HuH-7 (cell line): ENCODE results near the gene TMEM63B.
A peak's percentile ranks its signal among the peaks of the same experiment; 100 is the strongest.
"Not testable (repeated sequence)": the region's sequence is repeated elsewhere in the genome, so short reads cannot be mapped to it uniquely, and the experiment has no call there.

Experiments
- DNase-seq: peaks from one replicate; pipeline ENCODE4 v3.0.0; 2011; ENCODE audit warnings: low spot score

TMEM63B gene

DNA sequence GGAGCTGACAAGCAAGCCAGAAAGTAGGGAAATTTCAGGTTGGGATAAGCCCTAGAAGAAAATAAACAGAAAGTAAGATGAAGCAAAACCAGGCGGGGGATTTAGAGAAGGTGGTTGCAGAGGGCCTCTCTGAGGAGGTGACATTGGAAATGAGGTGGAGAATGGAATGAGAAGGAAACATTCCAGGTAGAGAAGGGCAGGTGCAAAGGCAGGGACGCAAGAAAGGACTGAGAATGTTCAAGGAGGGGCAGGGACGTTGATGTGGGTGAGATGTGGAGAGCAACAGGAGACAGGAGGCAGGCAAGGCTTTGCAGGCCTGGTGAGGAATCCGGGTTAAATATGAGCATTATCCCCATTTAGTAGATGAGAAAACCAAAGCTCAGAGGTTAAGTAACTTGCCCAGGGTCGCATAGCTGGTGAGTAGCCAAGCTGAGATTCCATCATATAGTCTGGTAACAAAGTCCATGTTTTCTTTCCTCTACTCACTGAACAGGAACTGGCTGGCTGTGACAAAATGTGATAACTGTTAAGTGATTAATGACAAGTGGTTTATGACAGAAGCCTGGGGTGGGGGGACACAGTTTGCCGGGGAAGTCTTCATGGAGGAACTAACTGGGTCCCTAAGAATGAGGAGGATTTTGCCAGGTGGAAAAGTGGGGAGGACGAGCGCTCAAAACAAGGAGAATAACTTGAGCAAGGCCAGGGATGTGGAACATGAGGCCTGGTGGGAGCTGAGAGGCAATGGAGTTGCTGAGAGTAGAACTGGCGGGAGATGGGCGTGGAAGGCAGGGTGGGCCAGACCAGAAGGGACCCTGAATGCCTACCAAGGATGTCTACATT lies 32.7 kb upstream of the TMEM63B start:
- peak; percentile 37 for DNase-seq

DNA sequence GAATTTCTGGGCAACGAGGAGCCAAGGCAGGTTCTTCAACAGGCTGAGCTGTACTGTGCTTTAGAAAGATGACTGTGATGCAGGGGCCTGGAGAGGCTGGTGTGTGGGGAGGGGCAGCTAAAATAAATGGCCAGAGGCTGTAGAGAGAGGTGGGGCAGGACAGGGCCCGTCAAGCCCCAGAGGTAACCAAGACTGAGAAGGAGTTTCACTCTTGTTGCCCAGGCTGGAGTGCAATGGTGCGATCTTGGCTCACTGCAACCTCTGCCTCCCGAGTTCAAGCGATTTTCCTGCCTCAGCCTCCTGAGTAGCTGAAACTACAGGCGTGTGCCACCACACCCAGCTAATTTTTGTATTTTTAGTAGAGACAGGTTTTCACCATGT lies 32.1 kb upstream of the TMEM63B start:
- not testable (repeated sequence) for DNase-seq

DNA sequence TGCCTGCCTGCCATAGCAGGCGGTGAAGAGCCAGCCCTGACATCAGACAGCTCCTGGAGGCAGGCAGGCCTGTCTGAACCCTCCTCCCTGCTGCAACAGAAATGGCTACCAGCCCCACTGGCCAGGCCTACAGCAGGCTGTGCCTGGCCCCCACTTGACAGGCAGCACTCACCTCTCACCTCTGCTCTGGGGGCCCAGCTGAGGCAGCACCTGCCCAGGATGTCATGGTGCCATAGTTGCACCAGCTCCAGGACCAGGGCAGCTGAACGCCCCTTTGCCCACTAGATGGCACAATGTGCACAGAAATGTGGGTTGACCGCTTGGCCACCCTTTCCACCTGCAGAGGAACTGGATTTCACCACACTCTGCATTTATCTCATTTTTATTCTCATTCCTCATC lies 30.7 kb upstream of the TMEM63B start:
- peak; percentile 61 for DNase-seq

DNA sequence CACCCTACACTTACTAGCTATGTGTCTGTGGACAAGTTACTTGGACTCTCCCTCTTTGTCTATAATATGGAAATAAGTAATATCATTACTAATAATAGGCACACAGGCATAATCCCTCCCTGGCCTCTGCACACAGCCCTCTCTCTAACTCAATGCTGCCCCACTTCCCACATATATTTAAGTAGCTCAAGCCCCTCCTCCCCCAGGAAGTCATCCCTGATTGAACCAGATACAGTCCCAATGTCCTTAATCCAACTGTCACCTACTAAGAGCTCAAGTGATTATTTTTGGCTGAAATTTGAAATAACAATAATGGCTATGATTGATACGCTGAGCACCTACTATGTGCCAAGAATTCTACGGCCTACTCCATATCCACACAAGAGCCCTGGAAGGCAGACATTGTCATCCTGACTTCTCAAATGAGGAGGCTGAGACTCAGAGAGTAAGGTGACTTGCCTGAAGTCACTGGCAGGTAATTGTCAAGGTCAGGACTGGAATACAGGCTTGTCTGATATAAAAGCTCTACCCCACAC lies 29.5 kb upstream of the TMEM63B start:
- no peak for DNase-seq

DNA sequence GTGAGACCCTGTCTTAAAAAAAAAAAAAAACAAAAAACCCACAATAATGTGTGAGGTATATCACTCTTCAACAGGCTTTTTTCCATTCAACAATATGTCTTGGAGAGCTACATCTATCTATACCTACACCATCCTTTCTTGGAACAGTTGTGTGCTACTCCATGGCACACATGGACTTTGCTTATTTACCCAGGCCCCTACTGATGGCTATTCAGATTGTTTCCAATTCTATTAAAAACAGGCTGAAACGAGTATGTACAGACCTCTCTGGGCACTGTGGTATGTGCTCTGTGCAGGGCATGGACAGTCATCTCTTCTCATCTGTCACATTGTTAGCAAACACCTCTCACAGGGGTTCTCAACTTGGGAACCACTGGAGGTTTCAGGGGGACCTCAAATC lies 28.2 kb upstream of the TMEM63B start:
- no peak for DNase-seq

DNA sequence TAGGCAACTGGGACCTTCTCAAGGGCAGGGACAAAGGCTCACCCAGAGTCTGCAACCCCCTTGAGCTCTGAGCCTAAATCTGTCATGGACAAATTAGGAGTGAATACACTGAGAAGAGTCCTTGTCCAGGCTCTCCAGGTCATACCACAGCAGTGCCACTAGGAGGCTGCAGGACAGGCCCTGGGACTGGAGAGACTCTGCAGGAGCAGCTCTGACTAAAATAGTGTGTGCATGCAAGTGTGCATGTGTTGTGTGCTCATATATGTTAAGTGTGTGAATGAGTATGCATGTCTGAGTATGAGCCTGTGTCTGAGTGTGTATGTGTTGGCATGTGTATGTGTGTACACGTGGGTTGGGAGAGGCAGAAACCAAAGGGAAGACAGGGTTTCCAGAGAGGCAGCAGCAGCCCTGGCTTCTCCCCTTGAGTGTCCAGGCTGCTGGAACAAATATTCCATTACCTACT lies 27.2 kb upstream of the TMEM63B start:
- peak; percentile 30 for DNase-seq

DNA sequence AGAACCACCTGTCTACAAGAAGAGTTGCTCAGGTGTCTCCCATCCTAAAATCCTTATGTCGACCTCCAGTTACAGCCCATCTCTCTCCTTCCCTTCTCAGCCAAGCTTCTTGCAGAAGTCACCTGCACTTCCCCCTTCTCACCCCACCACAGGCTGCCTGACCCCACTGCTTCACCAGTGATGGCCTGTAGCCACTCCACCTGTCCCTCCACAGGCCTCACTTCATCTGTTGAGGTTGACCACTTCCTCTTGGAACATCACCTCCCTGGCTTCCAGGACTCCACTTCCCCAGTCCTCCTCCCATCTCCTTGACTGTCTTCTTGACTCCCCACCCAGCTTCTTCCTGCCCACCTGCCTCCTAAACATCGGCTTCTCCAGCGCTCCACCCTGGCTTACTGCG lies 25.5 kb upstream of the TMEM63B start:
- DNase-seq = no peak

DNA sequence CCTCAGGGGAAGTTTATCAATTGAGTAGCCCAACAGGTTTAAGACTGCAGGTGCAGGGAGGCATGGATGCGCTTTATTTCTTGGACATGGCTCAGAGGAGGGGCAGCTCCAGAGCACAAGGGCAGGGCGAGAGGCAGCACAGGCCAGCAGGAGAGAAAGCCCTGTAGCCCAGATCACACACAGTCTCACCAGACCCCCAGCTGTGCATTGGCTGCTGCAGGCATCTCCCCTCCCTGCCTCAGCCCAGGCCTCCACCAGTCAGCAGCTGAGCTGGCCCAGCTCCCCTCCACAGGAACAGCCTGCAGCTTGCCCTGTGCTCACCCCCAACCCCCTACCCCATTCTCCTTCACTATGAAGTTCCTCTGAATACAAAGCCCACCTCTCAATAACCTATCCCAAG lies 24.8 kb upstream of the TMEM63B start:
- DNase-seq = no peak

DNA sequence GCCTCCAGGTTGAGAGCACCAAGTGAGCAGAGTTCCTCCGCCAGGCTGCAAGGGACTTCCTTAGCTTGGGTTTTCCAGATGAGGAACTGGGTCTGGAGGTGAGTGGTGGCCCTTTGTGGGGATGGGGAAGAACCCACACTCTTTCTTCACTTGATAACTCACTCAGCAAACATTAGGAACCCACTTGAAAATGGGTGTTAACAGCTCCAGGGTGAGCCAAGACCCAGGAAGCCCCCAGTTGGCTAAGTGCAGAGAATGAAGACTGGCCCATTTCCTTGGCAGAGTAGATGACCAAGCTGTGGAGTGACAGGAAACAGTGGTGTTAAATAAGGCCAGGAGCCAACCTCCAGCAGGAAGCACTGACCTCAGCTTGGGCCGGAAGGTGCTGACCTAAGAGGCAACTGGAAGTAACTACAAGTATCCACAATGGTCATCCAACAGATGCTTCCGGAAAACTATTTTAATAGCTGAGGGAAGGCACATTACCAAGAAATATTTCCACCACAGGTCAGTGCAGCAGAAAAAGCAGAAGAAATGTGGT lies 22.8 kb upstream of the TMEM63B start:
- no peak for DNase-seq

DNA sequence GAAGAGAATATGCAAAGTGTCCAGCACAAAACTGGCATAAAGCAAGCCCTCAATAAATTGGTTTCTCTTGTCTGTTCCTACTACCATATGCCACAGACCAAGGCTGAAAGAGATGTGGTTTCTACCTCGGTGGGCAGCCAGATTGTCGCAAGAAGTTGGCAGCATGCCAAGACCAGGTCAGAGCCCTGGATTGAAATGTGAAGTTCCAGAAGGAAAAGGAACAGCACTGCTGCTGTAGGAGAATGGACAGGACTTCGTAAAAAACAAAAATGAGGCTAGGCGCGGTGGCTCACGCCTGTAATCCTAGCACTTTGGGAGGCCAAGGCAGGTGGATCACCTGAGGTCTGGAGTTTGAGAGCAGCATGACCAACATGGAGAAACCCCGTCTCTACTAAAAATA lies 22.2 kb upstream of the TMEM63B start:
- DNase-seq = no peak

DNA sequence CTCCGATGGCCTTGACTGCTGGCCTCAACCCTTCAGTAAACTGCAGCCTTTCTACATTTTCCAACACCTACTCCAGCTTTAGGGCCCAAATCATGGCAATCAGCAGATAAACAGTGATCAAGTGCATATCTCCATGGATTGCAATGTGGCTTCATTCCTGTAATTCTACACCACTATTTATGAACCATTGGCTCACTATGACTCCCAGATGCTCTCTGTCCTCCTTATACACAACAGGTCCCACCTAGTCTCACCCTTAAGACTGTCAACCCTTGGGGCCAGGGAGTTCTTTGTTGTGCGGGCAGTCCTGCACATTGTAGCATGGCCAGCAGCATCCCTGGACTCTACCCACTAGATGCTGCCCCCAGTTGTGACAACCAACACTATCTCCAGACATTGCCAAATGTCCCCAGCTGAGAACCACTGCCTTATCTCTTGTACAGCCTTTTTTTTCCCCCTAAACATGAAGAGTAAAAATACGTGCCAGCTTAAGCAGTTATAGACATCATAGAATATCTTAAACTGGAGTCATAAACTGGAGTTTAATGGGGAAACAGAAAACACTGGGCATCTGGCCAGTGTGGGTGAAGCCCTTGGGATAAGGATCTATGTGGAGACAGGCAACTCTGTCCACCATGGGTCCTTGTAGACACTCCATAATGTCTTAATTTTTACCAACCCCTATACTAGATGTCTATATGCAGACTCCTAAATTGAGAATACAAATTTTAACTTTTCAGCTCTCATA lies 21.2 kb upstream of the TMEM63B start:
- DNase-seq = no peak

DNA sequence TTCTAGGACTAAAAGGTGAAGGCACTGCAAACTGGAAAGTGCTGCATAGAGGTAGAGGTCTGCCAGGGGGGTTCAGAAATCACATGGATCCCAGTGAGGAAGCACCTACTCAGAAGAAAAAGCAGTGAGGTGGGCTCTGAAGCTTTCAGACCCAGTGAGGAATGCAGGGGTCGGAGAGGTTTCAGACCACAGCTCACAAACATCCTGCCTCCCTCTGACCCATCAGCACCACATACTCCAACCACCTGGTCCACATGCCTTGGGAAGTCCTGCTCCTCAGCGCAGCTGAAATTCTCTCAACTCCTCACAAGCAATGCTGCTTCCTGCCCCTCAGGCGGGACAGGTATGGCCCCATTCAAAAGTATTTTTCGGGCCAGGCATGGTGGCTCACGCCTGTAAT lies 20.3 kb upstream of the TMEM63B start:
- DNase-seq = no peak

DNA sequence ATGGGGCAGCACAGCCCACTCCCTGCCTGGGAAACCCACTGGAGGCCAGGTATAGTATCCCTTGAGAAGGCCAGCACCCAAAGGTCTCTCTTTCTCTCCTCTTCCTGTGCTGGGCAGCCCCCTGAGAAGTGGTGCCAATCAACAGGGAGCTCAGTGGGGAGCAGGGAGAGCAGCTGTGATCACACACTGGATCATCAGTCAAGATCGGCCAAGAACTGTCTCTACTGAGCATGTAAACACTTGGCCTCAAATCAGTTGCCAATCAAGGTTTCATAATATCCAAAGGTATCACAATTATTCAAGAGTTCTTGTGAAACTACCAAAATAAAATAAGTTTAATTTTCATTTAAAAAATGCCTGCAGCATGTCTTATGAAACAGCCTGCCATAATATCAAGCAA lies 18.9 kb upstream of the TMEM63B start:
- no peak for DNase-seq

DNA sequence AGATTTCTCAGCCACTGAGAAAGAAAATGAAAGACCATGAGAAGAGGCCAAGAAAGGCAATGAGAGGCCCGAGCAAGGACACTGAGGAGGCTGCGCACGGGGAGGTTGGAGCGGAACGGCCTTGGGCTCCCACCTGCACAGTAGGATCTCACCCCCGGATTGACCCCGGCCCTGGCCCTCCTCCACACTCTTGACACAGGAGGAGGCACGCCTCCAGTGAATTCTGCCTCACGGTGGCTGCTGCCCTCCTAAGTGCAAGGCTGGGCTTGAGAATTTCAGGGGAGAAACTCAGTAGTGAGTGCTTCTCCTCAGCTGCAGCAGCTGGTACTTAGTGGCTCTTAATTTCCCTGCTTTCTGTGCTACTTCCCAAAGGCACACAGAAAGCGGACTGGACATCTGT lies 18.1 kb upstream of the TMEM63B start:
- no peak for DNase-seq

DNA sequence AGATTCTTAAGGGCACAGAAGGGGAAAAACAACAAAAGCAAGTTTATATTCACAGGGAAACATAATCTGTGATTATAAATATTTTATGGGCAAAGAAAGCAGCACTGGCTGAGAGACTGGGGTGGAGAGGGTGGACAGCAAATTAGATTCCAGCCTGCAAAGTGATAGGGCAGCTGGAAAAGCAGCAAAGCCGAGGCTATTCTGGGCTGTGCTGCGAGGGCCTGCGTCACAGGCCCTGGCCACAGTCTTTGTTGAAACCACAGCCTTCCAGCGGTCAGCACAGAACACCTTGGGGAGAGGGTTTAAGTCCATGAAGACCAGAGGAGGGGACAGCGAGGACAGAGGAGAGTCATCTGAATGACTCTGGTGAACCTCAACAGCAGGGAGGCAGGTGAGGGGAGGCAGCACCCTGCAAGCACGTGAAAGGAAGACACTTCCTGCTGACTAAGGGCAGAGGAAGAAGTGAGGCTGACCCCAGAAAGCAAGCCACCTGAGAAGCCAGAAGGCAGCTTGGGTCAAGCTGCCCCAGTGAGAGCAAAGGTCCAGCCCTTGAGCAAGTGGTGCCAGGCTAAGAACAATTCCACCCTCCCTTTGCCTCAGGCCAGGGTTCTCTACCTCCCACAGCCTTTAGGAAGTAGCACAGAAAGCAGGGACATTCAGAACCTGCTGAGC lies 17.2 kb upstream of the TMEM63B start:
- DNase-seq = no peak

DNA sequence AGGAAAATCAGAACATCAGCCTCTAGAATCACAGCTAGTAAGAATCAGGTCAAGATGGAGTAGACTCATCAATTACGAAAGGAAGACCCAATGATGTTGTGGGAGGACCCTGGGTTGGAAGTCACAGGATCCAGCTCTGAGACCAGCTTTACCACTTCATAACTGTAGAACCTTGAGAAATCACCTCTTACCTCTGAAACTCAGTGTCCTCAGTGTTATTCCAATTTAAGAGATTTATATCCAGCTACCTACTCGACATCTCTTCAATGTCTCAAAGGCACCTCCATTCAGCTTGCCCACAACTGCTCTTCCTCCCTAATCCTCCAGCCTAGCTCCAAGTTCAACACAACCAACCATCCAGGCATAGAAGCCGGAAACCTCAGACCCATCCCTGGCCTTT lies 16.4 kb upstream of the TMEM63B start:
- DNase-seq = no peak

DNA sequence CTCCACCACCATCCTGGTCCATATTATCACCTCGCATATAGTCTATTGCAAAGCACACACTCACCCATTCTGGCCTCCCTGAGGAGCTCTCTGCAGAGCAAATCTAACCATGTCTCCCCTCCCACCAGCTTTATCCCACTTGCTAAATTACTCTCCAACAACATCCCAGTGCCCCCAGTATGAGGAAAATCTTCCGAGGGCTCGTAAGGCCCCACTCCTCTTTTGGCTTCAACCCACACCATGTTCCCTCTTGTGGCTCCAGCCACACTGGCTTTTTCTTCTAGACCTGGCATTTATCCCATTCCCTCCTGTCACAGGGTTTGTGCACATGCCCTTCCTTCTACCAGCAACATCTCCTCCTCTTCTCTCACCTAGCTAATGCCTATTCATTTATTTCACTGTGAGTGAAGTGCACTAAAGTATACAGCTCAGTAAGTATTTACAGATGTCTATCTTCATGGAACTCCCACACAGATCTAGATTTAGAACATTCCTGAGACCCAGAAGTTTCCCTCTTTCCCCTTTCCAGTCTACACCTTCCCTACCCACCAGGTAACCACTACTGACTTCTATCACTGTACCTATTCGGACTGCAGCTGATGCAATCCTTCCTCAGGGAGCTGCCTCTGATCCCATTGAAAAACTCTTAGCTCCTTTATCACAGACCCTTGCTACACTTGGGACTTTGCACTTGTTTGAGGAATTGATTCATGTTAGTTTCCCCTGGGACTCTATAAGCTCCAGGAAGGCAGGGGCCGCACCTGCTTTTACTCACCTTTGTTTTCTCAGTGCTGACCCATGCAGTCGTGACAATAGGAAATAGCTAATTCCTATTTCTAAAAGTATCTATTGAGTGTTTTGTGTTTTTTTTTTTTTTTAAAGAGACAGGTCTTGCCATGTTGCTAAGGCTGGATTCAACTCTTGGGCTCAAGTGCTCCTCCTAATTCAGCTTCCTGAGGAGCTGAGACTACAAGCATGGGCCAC lies 15.6 kb upstream of the TMEM63B start:
- DNase-seq = peak; percentile 52

DNA sequence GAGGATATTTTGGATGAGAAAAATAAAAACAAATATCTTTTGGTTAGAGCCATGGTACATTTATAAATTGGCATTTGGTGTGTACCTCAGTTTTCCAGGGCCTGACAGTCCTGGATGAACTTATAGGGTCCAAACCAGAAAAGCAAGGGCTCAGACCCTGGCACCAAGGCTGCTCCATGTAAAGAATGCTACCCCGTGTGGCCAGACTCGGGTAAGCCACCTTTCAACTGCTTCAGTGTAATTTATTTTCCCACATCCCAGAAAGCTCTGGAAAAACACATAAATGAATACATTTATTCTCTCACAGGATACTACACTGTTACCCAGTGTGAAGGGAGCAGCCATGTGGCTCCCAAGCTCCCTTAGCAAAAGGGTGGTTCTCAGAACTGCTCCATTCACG lies 13.9 kb upstream of the TMEM63B start:
- DNase-seq = no peak

DNA sequence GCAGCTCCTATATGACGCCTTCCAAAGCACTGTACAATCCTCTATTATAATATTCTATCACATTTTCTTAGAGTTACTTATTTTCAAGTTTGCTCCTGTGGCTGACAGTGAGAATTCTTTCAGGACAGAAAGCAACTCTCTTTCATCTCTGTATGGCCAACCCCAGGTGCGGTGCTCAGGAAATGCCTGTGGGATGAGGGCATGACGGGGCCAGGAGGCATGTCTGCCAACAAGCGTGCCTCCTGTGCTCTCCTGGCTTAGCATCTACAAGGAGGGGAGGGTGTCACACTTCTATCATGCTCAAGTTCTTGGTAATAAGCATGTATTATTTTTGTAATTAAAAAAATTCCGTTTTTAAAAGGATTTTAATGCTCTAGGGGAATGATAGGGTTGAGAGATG lies 11.5 kb upstream of the TMEM63B start:
- DNase-seq = no peak

DNA sequence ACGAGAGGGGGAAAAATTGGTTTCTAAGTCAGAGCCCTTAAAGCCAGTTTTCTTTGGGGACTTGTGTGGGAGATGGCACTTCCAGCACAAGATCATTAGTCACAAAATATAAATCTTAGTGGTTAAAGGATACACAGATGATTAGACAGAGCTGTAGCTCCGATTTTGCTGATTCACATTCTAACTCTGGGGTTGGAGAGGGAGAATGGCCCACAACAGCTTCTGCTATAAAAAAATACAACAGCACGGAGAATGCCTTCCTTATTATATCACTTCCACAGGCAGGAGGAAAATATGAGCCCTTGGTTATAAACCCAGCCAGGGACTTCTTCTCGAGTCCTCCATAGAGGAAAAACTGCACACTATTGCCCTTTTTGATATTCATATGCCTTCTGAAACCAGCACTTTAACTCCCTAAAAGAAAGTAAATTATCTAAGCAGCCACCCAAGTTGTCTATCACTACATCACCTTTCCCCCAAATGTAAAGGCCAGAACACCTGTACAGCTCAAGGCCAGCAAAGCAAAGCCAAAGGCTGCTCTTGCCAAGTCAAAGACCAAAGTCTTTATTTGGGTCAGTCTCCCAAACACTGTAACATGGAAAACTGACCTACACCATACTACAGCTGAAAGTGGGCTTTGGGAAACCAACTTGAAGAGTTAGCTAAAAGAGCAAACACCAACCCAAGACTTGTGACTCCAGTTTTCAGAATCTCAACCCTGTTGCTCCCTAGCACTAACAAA lies 10.5 kb upstream of the TMEM63B start:
- DNase-seq = no peak
